Activated naive CD4-positive, alpha-beta T cell (primary cell): ENCODE results near the gene RACGAP1.

Experiments
- DNase-seq, 4 experiments: peaks; one replicate each; lab custom pipeline; 2025; lab: John Stamatoyannopoulos, UW

The RACGAP1 gene

GRCh38 chr12:49968471-49968870 lies 56.8 kb downstream of the RACGAP1 start:
- no peak for DNase-seq

GRCh38 chr12:49967777-49968250 lies 57.5 kb downstream of the RACGAP1 start:
- DNase-seq = no peak

DNA sequence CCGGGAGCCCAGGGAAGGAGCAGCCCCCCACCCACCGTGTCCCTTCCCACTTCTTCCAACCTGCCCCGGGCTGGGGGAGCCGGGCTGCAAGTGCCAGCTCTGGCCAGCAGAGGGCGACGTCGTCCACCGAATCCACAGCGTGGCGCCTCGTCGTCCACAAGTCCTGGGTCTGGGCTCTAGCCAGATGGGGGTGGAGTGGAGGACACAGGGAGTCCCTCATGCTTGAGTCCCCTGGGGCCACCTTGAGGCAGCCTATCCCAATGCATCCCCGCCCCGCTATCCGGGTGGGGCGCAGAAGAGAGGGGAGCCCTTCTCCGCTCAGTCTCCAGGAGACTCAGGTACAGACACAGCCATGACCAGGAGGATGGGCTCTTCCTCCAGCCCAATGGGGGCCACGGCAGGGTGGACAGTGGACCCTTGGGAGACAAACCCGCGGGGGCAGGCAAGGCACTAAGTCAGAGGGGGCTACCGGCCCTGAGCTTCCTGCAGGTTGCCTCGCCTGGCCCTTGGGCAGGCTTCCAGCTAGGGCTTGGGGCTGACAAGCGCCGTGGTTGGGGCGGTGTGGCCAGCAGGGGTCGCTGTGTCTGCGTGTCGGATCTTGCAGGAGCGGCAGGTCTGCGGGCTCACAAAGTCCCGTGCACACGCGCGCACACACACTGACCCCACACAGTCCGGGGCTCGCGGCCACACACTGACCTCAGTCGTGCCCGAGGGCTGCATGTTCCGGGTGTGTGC lies 58.1 kb downstream of the RACGAP1 start:
- DNase-seq = peak; percentile 92 to 98 (median 94)

GRCh38 chr12:49966511-49967041 lies 58.7 kb downstream of the RACGAP1 start:
- no peak for DNase-seq

DNA sequence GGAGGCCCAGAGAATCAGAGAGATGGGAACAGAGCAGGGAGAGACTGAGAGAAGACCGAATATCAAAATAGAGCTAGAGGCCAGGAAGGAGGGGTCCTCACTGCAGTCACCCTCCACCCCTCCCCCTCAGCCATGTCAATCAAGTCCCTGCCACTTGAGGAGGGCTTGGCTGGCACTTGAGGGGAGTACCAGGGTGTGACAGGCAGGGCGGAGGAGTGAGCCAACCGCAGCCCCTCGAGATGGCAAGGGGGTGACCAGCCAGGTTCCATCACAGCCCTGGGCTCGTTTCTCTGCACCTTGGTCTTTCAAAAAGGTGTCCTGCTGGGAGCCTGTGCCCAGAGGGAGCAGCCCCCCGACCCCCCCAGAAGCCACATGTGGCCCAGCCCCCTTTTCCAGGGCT lies 59.5 kb downstream of the RACGAP1 start:
- no peak for DNase-seq

GRCh38 chr12:49964849-49965624 lies 60.3 kb downstream of the RACGAP1 start:
- DNase-seq = no peak

- no peak for DNase-seq
Measured at GRCh38 chr12:49963976-49964815, 61.1 kb downstream of the RACGAP1 start.

- no peak for DNase-seq
Measured at GRCh38 chr12:49962861-49963765, 62.2 kb downstream of the RACGAP1 start.

DNA sequence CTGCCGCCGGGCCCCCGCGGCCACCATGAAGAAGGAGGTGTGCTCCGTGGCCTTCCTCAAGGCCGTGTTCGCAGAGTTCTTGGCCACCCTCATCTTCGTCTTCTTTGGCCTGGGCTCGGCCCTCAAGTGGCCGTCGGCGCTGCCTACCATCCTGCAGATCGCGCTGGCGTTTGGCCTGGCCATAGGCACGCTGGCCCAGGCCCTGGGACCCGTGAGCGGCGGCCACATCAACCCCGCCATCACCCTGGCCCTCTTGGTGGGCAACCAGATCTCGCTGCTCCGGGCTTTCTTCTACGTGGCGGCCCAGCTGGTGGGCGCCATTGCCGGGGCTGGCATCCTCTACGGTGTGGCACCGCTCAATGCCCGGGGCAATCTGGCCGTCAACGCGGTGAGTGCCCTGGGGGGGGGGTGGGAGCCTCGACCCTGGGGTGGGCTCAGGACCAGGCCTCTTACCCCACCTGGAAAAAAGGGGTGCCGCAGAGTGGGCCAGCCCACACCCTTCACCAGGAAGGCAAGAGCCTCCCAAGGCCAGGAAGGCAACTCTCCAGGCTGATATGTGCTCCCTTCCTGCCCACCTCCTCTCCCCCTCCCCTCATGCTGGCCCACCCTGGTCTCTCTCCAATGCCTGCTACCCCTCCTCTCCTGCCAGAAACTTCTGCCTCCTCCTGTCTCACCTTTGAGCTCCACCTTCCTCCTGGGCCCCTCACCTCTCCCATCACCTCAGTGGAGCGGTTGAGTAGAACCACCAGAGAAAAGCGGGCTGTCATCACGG lies 63.1 kb downstream of the RACGAP1 start:
- no peak for DNase-seq

- DNase-seq = no peak
Measured at GRCh38 chr12:49961111-49961922, 64.0 kb downstream of the RACGAP1 start, which contains the start of gene AQP5. Gene AQP5 (plus strand): TSS chr12:49961872. CDS start chr12:49962018, 146 bp downstream.

GRCh38 chr12:49960474-49961110 lies 64.7 kb downstream of the RACGAP1 start:
- no peak for DNase-seq

- DNase-seq = no peak
Measured at GRCh38 chr12:49959685-49960473, 65.4 kb downstream of the RACGAP1 start.

DNA sequence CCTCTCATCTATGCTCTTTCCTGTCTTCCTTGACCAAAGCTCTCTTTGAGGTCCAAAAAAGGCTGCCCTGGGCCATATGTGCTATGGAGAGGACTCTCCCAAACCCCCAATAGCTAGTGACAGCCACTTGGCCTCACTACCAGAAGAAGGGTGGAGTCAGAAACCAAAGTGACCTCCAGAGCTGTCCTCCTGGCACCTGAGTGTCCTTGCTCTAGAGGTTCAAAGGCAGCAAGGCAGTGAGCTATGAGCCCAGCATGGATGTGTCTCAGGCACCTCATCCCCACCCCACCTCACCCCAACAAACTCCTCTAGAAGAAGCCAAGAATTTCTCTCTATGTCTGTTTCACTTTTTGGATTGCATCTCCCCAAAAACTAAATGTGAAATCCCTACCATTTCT lies 67.7 kb downstream of the RACGAP1 start:
- DNase-seq = no peak

- no peak for DNase-seq
Measured at GRCh38 chr12:49956663-49957569, 68.4 kb downstream of the RACGAP1 start.

DNA sequence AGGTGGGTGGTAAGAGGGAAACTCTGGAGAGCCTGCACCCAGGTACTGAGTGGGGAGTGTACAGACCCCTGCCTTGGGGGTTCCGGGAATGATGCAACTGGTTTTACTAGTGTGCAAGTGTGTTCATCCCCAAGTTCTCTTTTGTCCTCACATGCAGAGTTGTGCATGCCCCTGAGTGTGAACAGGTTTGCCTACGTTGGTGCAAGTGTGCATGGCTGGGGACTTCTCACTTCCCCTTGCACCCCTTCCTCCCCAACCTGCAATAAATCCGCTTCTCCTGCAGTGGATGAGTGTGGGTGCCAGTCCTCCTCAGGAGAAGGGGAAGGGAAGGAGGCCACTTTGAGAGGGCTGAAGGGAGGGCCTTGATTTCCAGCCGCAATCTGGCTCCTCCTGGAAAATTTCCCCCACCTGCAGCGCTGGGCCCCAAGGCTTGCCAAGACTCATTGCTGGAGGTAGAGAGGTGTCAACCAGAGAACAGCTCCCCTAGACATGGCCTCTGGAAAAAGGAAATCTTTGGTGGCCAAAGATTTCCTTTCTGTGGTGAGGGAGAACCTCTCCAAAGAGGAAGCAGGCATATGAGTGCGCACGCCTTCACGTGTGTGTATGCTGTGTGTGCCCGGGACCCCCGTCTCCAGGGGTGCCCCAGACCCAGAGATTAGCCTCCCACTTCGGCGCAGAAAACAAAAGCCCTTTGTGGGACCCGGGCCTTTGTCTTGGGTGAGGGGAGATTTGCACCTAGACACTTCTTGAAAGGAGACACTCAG lies 69.2 kb downstream of the RACGAP1 start:
- no peak for DNase-seq
